ENCODE measurements around the gene SLC38A3. TPM values are rescaled to one million over a fixed set of nuclear protein-coding genes. Genes with fewer than 3 reads are reported as not detected.

Gene SLC38A3
- total RNA-seq = 9.5 and 14.7 TPM in 2 replicates
- polyA plus RNA-seq = 13.4 and 18.5 TPM in 2 replicates

DNA sequence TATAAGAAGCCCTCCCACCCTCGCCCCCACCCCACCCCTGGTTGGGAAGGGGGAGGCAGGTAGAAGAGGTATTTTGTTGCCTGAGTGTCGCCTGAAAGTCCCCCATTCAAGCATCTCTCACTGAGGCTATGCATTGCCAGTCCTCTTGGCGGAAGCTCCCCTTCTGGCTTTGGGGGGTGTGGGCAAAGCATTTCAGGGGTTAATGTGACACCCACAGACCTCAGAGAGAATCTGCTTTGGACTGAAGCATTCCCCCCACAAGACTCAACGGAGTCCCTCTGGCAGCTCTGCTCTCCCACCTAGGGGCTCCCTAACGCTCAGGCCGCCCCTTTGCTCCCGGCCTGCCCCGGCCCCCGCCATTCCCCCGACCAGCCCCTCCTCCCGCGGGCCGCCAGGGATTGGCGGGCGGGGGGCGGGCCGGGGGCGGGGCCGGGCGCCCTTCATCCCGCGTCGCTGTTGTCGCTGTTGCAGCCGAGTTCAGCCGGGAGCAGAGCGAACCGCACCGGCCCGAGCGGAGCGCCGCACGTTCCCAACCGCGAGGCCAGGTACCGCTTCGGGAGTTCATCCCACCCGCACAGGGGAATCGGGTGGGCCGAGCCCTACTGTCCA, at the start of gene SLC38A3:
TSS of gene SLC38A3 (plus strand) at position 468 of the 609 bp plus-strand sequence. CDS start 8,929 bp downstream, outside the sequence.
- Histone ChIP-seq H3K27ac (no peak within 1 kb of the TSS), H3K9me3 (ENCODE audit: low read depth) (no peaks in the 10 kb centered on the region), H3K4me1 (ENCODE audit: low read depth) (peaks cover 16% of the 10 kb centered on the region), H3K27me3 (peaks cover 8% of the 10 kb centered on the region), H3K4me3 (peak within 1 kb of the TSS; percentile 56), H3K36me3 (no peaks in the 10 kb centered on the region)
- TF ChIP-seq, protein P1, sequence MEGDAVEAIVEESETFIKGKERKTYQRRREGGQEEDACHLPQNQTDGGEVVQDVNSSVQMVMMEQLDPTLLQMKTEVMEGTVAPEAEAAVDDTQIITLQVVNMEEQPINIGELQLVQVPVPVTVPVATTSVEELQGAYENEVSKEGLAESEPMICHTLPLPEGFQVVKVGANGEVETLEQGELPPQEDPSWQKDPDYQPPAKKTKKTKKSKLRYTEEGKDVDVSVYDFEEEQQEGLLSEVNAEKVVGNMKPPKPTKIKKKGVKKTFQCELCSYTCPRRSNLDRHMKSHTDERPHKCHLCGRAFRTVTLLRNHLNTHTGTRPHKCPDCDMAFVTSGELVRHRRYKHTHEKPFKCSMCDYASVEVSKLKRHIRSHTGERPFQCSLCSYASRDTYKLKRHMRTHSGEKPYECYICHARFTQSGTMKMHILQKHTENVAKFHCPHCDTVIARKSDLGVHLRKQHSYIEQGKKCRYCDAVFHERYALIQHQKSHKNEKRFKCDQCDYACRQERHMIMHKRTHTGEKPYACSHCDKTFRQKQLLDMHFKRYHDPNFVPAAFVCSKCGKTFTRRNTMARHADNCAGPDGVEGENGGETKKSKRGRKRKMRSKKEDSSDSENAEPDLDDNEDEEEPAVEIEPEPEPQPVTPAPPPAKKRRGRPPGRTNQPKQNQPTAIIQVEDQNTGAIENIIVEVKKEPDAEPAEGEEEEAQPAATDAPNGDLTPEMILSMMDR (IDR thresholded peaks at IDR 0.05; ENCODE audit: low read depth, low read length) = no peak
- peak in 1 of 2 donors; percentile 85 for DNase-seq (ENCODE audit: low read depth in 1 of 2, low spot score in 1 of 2)

- no peaks in the 10 kb centered on the region for H3K27me3 ChIP-seq
- TF ChIP-seq, protein P1 (IDR thresholded peaks at IDR 0.05; ENCODE audit: low read depth, low read length) = no peak
- no peak for DNase-seq (ENCODE audit: low read depth in 1 of 2, low spot score in 1 of 2)
Observed at GRCh38 chr3:50155491-50155878, 49.6 kb upstream of the SLC38A3 start.

DNA sequence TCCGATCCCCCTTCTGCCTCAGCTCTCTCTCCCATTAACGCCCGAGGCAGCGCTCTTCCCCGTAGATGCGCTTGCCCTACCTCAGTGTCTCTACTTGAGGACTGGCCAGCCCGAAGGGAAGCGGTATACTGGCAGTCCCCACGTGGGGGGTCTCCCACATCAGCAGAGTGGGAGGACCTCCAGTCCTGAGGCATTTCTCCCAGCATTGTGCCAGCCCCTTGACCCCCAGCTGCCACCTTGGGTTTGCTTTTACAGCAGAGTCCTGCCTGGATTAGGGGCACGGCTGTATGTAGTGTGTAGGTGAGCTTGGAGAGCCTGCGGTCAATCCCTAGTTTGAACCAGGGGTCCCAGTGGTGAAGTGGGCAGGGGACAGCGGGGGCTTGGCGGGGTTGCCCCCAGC, 49.2 kb upstream of the SLC38A3 start:
- H3K4me3 ChIP-seq = peak overlapping the region; percentile 47
- peaks cover 37% of the 10 kb centered on the region for H3K4me1 ChIP-seq (ENCODE audit: low read depth)
- no peak for DNase-seq (ENCODE audit: low read depth in 1 of 2, low spot score in 1 of 2)
- no peaks in the 10 kb centered on the region for H3K9me3 ChIP-seq (ENCODE audit: low read depth)
- no peaks in the 10 kb centered on the region for H3K36me3 ChIP-seq
- TF ChIP-seq, protein P1 (IDR thresholded peaks at IDR 0.05; ENCODE audit: low read depth, low read length) = no peak
- no peak overlapping the region for H3K27ac ChIP-seq
- H3K27me3 ChIP-seq = no peaks in the 10 kb centered on the region

More at GRCh38 chr3:50155491-50155878, 49.6 kb upstream of the SLC38A3 start:
- peaks cover 36% of the 10 kb centered on the region for H3K4me1 ChIP-seq (ENCODE audit: low read depth)
- H3K9me3 ChIP-seq (ENCODE audit: low read depth) = no peaks in the 10 kb centered on the region
- H3K4me3 ChIP-seq = peak overlapping the region; percentile 47
- H3K27ac ChIP-seq = peak overlapping the region; percentile 71
- H3K36me3 ChIP-seq = no peaks in the 10 kb centered on the region

DNA sequence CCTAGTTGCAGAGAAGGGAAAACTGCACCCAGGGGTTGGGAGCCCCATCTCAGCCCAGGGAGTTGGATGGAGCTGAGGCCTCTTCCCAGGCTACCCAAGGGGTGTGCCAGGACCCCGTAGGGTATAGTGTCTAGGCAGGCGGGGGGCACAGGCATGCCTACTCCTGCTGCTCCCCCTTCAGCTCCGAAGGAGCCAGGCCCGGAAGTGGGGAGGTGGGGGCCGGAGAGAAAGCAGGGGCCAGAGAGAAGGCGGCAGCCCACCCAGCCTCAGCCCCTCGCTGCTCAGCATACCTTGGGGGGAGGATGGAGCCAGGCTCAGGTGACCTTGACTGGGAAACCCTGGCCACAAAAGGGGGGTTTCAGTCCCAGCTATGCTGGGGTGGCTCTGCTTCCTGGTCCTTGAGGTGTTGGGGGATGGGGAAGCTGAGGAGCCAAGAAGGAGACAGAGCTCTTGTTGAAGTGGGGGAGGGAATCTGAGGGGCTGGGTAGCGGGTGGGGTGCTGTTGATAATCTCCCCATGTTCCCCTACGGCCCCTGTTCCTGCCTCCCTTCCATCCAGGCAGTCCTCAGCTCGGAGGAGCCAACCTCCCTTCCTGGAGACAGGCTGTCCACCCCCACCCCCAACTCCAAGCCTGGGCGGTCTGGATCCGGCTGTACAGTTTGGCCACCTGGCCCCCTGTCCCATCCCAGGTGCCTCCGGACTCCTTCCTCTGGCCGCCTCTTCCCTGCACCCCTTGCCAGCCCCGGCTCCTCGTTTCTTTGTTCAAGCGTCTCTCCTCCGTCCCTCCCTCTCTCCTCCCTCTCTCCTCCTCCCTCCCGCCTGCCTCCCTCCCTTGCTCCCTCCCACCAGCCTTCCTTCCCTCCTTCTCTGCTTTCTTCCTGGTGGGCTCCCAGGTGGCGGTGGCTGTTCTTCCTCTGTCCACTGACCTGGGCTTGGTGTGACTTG, 48.2 kb upstream of the SLC38A3 start:
- TF ChIP-seq, protein P1 (IDR thresholded peaks at IDR 0.05; ENCODE audit: low read depth, low read length) = no peak
- H3K27me3 ChIP-seq = no peaks in the 10 kb centered on the region
- H3K27ac ChIP-seq = no peak overlapping the region
- H3K9me3 ChIP-seq (ENCODE audit: low read depth) = no peaks in the 10 kb centered on the region
- peaks cover 30% of the 10 kb centered on the region for H3K4me1 ChIP-seq (ENCODE audit: low read depth)
- peak in 1 of 2 donors; percentile 46 for DNase-seq (ENCODE audit: low read depth in 1 of 2, low spot score in 1 of 2)
- peak overlapping the region; percentile 47 for H3K4me3 ChIP-seq
- no peaks in the 10 kb centered on the region for H3K36me3 ChIP-seq

DNA sequence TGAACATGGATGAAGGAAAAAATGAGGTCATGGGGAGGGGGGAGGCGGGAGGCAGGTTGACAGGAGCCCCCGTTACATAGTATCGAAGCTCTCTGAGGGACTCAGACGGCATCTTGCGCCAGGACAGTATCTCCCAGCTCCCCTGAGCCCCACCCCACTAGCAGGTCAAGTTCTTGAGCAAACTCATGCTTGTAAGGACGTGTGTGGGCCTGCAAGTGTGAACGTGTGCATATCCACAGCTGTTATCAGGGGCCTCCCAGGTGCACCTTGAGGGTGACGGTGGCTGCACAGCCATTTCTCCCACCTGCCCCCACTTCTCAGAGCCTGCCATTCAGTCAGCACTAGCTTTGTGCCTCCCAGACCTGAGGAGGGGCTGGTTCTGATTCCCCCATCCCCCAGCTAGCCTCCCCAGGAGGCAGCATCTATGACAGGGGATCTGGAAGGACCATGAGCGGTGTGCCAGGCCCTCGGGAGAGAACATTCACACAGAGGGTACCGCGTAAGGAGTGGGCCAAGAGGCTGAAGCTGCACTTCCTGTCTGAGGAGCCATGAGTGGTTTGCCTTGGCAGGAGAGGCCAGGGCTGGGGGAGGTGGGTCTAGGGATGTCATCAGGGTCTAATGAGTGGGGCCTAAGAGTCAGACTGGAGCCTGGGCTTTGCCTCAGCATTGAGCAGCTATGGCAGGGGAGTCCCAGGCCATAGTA, 47.1 kb upstream of the SLC38A3 start:
- Histone ChIP-seq H3K9me3 (ENCODE audit: low read depth) (no peaks in the 10 kb centered on the region), H3K36me3 (no peaks in the 10 kb centered on the region), H3K27ac (no peak overlapping the region), H3K4me3 (no peak overlapping the region), H3K27me3 (no peaks in the 10 kb centered on the region), H3K4me1 (ENCODE audit: low read depth) (peaks cover 30% of the 10 kb centered on the region)
- peak in 1 of 2 donors; percentile 32 for DNase-seq (ENCODE audit: low read depth in 1 of 2, low spot score in 1 of 2)
- TF ChIP-seq, protein P1 (IDR thresholded peaks at IDR 0.05; ENCODE audit: low read depth, low read length) = no peak

Data from cardiac muscle cell (in vitro differentiated cells and primary cell).